ENCODE measurements around the gene RPUSD3.
"Not testable (repeated sequence)": the region's sequence is repeated elsewhere in the genome, so short reads cannot be mapped to it uniquely, and the experiment has no call there.

DNA sequence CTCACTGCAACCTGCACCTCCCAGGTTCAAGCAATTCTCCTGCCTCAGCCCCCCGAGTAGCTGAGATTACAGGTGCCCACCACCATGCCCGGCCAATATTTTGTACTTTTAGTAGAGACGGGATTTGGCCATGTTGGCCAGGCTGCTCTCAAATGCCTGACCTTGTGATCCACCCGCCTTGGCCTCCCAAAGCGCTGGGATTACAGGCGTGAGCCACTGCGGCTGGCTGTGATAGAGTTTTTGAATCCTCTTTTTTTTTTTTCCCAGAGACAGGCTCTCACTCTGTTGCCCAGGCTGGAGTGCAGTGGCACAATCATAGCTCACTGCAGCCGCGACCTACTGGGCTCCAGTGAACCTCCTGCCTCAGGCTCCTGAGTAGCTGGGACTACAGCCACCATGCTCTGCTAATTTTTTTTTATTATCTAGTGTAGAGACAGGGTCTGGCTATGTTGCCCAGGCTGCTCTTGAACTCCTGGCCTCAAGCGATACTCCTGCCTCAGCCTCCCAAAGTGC lies 21.4 kb upstream of the RPUSD3 start:
- TF ChIP-seq POLR2A (IDR thresholded peaks at IDR 0.05; ENCODE audit: low read depth, low read length); POLR2AphosphoS5 (IDR thresholded peaks at IDR 0.05; ENCODE audit: insufficient read depth, low read depth, low read length); CTCF (IDR thresholded peaks at IDR 0.05; ENCODE audit: extremely low read depth in 1 of 2, insufficient read depth in 1 of 2, low read depth in 1 of 2, low read length in 2 of 2); MYC (IDR thresholded peaks at IDR 0.05; ENCODE audit: low read depth, low read length); JUN (IDR thresholded peaks at IDR 0.05; ENCODE audit: borderline replicate concordance, insufficient read depth, insufficient read length, low read depth); EZH2 (IDR thresholded peaks at IDR 0.05; ENCODE audit: borderline replicate concordance, low read depth, low read length, severe bottlenecking); FOS (IDR thresholded peaks at IDR 0.05; ENCODE audit: borderline replicate concordance, insufficient read depth, low read length); GATA2 (IDR thresholded peaks at IDR 0.05; ENCODE audit: insufficient read depth, insufficient read length, low read depth, low read length): not testable (repeated sequence)

Measured in endothelial cell of umbilical vein (primary cell).